WTC11 (cell line): ENCODE data around the gene SLC1A7. TPM values are rescaled to one million over a fixed set of nuclear protein-coding genes. Genes with fewer than 3 reads are reported as not detected.

ENCODE experiments used
- ATAC-seq: fragments of 200-7000 bp; cut with Tn5 transposase; 2 replicates; pipeline ENCODE4 v1.10.0; 2021; ENCODE audit warnings: mild to moderate bottlenecking, moderate library complexity
- CTCF ChIA-PET: fragments of 300-600 bp; sonication (Branson Sonifier 250); formaldehyde crosslinking; loops from one replicate; lab custom pipeline; 2021; ENCODE audit warnings: antibody characterized with exemption; lab: Charles Lee
- POLR2A ChIA-PET: fragments of 350-600 bp; sonication (Branson Sonifier 250); formaldehyde crosslinking; loops from one replicate; lab custom pipeline; 2021; ENCODE audit warnings: antibody characterized with exemption; lab: Charles Lee
- DNase-seq: peaks from one replicate; pipeline ENCODE4 v3.0.0; 2021; ENCODE audit warnings: low spot score
- H3K27ac Mint-ChIP-seq: 2 replicates; pipeline ENCODE4 v1.8.0; 2021; ENCODE audit warnings: mixed read lengths
- H3K27me3 Mint-ChIP-seq: 2 replicates; pipeline ENCODE4 v1.8.0; 2021; ENCODE audit warnings: low read depth, mild to moderate bottlenecking, moderate library complexity, mixed read lengths
- H3K36me3 Mint-ChIP-seq: 2 replicates; pipeline ENCODE4 v1.8.0; 2021; ENCODE audit warnings: mixed read lengths
- H3K4me1 Mint-ChIP-seq: 2 replicates; pipeline ENCODE4 v1.8.0; 2022; ENCODE audit warnings: mixed read lengths
- H3K4me3 Mint-ChIP-seq: 2 replicates; pipeline ENCODE4 v1.8.0; 2021; ENCODE audit warnings: mild to moderate bottlenecking, moderate library complexity, mixed read lengths
- H3K9me3 Mint-ChIP-seq: 2 replicates; pipeline ENCODE4 v1.8.0; 2021; ENCODE audit warnings: mixed read lengths
- AR ChIP-seq: fragments of 250-450 bp; sonication (Bioruptor Pico); IDR thresholded peaks from 2 replicates; pipeline ENCODE4 v1.9.0; 2021; ENCODE audit warnings: mild to moderate bottlenecking
- ARID4B ChIP-seq: sonication (generic); formaldehyde crosslinking; IDR thresholded peaks from 2 replicates; pipeline ENCODE4 v1.8.0; 2023; ENCODE audit warnings: missing genetic modification reagents, mild to moderate bottlenecking, borderline replicate concordance
- ATF1 ChIP-seq: sonication (generic); formaldehyde crosslinking; IDR thresholded peaks from 2 replicates; pipeline ENCODE4 v1.8.1; 2023; ENCODE audit warnings: mild to moderate bottlenecking, moderate library complexity, missing genetic modification reagents
- ATF2 ChIP-seq: sonication (generic); formaldehyde crosslinking; IDR thresholded peaks from 2 replicates; pipeline ENCODE4 v1.8.1; 2022; ENCODE audit warnings: low read depth, missing genetic modification reagents, borderline replicate concordance
- ELF4 ChIP-seq: sonication (generic); formaldehyde crosslinking; IDR thresholded peaks from 2 replicates; pipeline ENCODE4 v1.8.1; 2022; ENCODE audit warnings: low read depth, mild to moderate bottlenecking, moderate library complexity, missing genetic modification reagents
- ERG ChIP-seq: fragments of 250-450 bp; sonication (Bioruptor Pico); IDR thresholded peaks from 2 replicates; pipeline ENCODE4 v1.8.0; 2021; ENCODE audit warnings: mild to moderate bottlenecking
- GABPB1 ChIP-seq: sonication (generic); formaldehyde crosslinking; IDR thresholded peaks from 2 replicates; pipeline ENCODE4 v1.8.1; 2023; ENCODE audit warnings: mild to moderate bottlenecking, missing genetic modification reagents
- JAZF1 ChIP-seq: fragments of 250-450 bp; sonication (Bioruptor Pico); IDR thresholded peaks from 2 replicates; pipeline ENCODE4 v1.9.0; 2021; ENCODE audit warnings: moderate library complexity, mild to moderate bottlenecking, inconsistent platforms
- JUN ChIP-seq: sonication (generic); formaldehyde crosslinking; IDR thresholded peaks from 2 replicates; pipeline ENCODE4 v1.8.0; 2023; ENCODE audit warnings: mild to moderate bottlenecking, missing genetic modification reagents
- MLX ChIP-seq: sonication (generic); formaldehyde crosslinking; IDR thresholded peaks from 2 replicates; pipeline ENCODE4 v1.8.1; 2023; ENCODE audit warnings: mild to moderate bottlenecking, missing genetic modification reagents, moderate library complexity
- MXD4 ChIP-seq: fragments of 250-450 bp; sonication (Bioruptor Pico); IDR thresholded peaks from 2 replicates; pipeline ENCODE4 v1.8.0; 2021; ENCODE audit warnings: mild to moderate bottlenecking, moderate library complexity, borderline replicate concordance
- SP1 ChIP-seq: sonication (generic); formaldehyde crosslinking; conservative IDR thresholded peaks from 2 replicates; pipeline ENCODE4 v1.8.1; 2022; ENCODE audit warnings: missing genetic modification reagents
- TEAD4 ChIP-seq: sonication (generic); formaldehyde crosslinking; IDR thresholded peaks from 2 replicates; pipeline ENCODE4 v1.8.0; 2022; ENCODE audit warnings: mild to moderate bottlenecking, missing genetic modification reagents
- USF2 ChIP-seq: sonication (generic); formaldehyde crosslinking; IDR thresholded peaks from 2 replicates; pipeline ENCODE4 v1.8.1; 2023; ENCODE audit warnings: mild to moderate bottlenecking, missing genetic modification reagents, moderate library complexity
- ZNF219 ChIP-seq: sonication (generic); formaldehyde crosslinking; IDR thresholded peaks from 2 replicates; pipeline ENCODE4 v1.8.0; 2023; ENCODE audit warnings: missing genetic modification reagents, mild to moderate bottlenecking, borderline replicate concordance
- ZNF281 ChIP-seq: sonication (generic); formaldehyde crosslinking; IDR thresholded peaks from 2 replicates; pipeline ENCODE4 v1.8.0; 2023; ENCODE audit warnings: mild to moderate bottlenecking, missing genetic modification reagents
- ZNF396 ChIP-seq: fragments of 250-450 bp; sonication (Bioruptor Pico); IDR thresholded peaks from 2 replicates; pipeline ENCODE4 v1.8.0; 2021; ENCODE audit warnings: mild to moderate bottlenecking, moderate library complexity, borderline replicate concordance
- ZNF416 ChIP-seq: fragments of 250-450 bp; sonication (Bioruptor Pico); IDR thresholded peaks from 2 replicates; pipeline ENCODE4 v1.9.0; 2021; ENCODE audit warnings: mild to moderate bottlenecking, inconsistent platforms
- ZNF423 ChIP-seq: fragments of 250-450 bp; sonication (Bioruptor Pico); IDR thresholded peaks from 2 replicates; pipeline ENCODE4 v2.1.2; 2022; ENCODE audit warnings: mild to moderate bottlenecking, moderate library complexity
- ZNF425 ChIP-seq: fragments of 250-450 bp; sonication (Bioruptor Pico); conservative IDR thresholded peaks from 2 replicates; pipeline ENCODE4 v1.9.0; 2021; ENCODE audit warnings: mild to moderate bottlenecking
- total RNA-seq: library from RNA; stranded (reverse); gene quantifications from 3 replicates; pipeline ENCODE4 v1.2.3, GENCODE V29; 2021

Gene SLC1A7
- total RNA-seq, 1 experiment from 2014 or later, result not detected

GRCh38 chr1:53122961-53123413 is 19.5 kb downstream of the SLC1A7 start:
- ChIA-PET POLR2A (no interaction called here), CTCF (interaction anchor here (1.3 to 1.8 kb wide), 3 partner anchors 18 to 63 kb away, joined by 3 to 6 read pairs (median 5); no protein-coding TSS in a partner anchor)
- Mint-ChIP-seq H3K27ac (no peak overlapping the region), H3K27me3 (no peaks in the 10 kb centered on the region; the same call in none of the 2 replicates), H3K9me3 (peaks cover 4% of the 10 kb centered on the region; the same call in 1 of the 2 replicates), H3K36me3 (no peaks in the 10 kb centered on the region), H3K4me3 (no peak overlapping the region), H3K4me1 (peaks cover 20% of the 10 kb centered on the region)
- TF ChIP-seq ZNF219 (CRISPR knock-in tag) (no peak), ARID4B (CRISPR knock-in tag) (no peak), MLX (CRISPR knock-in tag) (no peak), ATF1 (CRISPR knock-in tag) (no peak), ZNF423 (CRISPR knock-in tag) (no peak), GABPB1 (CRISPR knock-in tag) (no peak), ATF2 (CRISPR knock-in tag) (no peak), ZNF396 (no peak), SP1 (CRISPR knock-in tag) (no peak), ZNF416 (CRISPR knock-in tag) (no peak), AR (CRISPR knock-in tag) (no peak), TEAD4 (CRISPR knock-in tag) (no peak), ZNF281 (CRISPR knock-in tag) (no peak), ELF4 (no peak), JAZF1 (no peak), JUN (no peak), USF2 (no peak), ERG (CRISPR knock-in tag) (no peak), ZNF425 (CRISPR knock-in tag) (no peak), MXD4 (CRISPR knock-in tag) (no peak)
- ATAC-seq, result no peak
- no peak for DNase-seq
